Measurements from ENCODE around the gene EFHD2. TPM values are rescaled to one million over a fixed set of nuclear protein-coding genes. Genes with fewer than 3 reads are reported as not detected.

The EFHD2 gene
- total RNA-seq, 1 experiment from 2014 or later = 29.5 TPM

GRCh38 chr1:15445390-15446122 lies 35.9 kb downstream of the EFHD2 start:
- no peak for DNase-seq
- ChIA-PET POLR2A (no interaction called here), CTCF (no interaction called here)
- H3K36me3 Mint-ChIP-seq (ENCODE audit: insufficient read depth, unreplicated experiment) = no peaks in the 10 kb centered on the region
- Histone ChIP-seq H3K4me1 (no peaks in the 10 kb centered on the region), H3K4me3 (ENCODE audit: low read depth, low read length) (no peak overlapping the region), H3K27me3 (replicated peaks; ENCODE audit: control insufficient read depth, insufficient read depth, low read length) (no peaks in the 10 kb centered on the region; the same call in 1 of the 2 replicates), H3K36me3 (ENCODE audit: control insufficient read depth, insufficient read depth, low read length) (no peaks in the 10 kb centered on the region), H3K9me3 (no peaks in the 10 kb centered on the region)
- H3K27ac Mint-ChIP-seq (ENCODE audit: unreplicated experiment) = no peak overlapping the region
- H3K4me3 Mint-ChIP-seq (ENCODE audit: unreplicated experiment) = no peak overlapping the region
- H3K4me1 Mint-ChIP-seq (ENCODE audit: low read depth, unreplicated experiment) = no peaks in the 10 kb centered on the region
- BruUV-seq (replicated peaks) = no TSS peak
- no peak for TF ChIP-seq CTCF (IDR thresholded peaks at IDR 0.05; ENCODE audit: insufficient read depth in 1 of 2, low read depth in 1 of 2, low read length in 1 of 2, severe bottlenecking in 1 of 2, unreplicated experiment in 1 of 2)
- intact Hi-C loops (cut with micrococcal nuclease; ENCODE audit: unreplicated experiment) = no loop called here
- H3K9me3 Mint-ChIP-seq (ENCODE audit: unreplicated experiment) = no peaks in the 10 kb centered on the region
- no peaks in the 10 kb centered on the region for H3K27me3 Mint-ChIP-seq (ENCODE audit: insufficient read depth, unreplicated experiment)

GRCh38 chr1:15446212-15446611 lies 36.5 kb downstream of the EFHD2 start:
- intact Hi-C loops (cut with micrococcal nuclease; ENCODE audit: unreplicated experiment) = no loop called here
- no peak overlapping the region for H3K4me3 ChIP-seq (ENCODE audit: low read depth, low read length)
- no peaks in the 10 kb centered on the region for H3K9me3 ChIP-seq
- H3K4me1 Mint-ChIP-seq (ENCODE audit: low read depth, unreplicated experiment) = no peaks in the 10 kb centered on the region
- H3K27ac Mint-ChIP-seq (ENCODE audit: unreplicated experiment) = no peak overlapping the region
- no peaks in the 10 kb centered on the region for H3K4me1 ChIP-seq
- no peak for DNase-seq
- H3K27me3 Mint-ChIP-seq (ENCODE audit: insufficient read depth, unreplicated experiment) = no peaks in the 10 kb centered on the region
- no peak overlapping the region for H3K4me3 Mint-ChIP-seq (ENCODE audit: unreplicated experiment)
- H3K9me3 Mint-ChIP-seq (ENCODE audit: unreplicated experiment) = no peaks in the 10 kb centered on the region
- no peaks in the 10 kb centered on the region for H3K36me3 ChIP-seq (ENCODE audit: control insufficient read depth, insufficient read depth, low read length)
- ChIA-PET POLR2A (no interaction called here), CTCF (no interaction called here)
- TF ChIP-seq CTCF (IDR thresholded peaks at IDR 0.05; ENCODE audit: insufficient read depth in 1 of 2, low read depth in 1 of 2, low read length in 1 of 2, severe bottlenecking in 1 of 2, unreplicated experiment in 1 of 2) = no peak
- no peaks in the 10 kb centered on the region; the same call in 1 of the 2 replicates for H3K27me3 ChIP-seq (replicated peaks; ENCODE audit: control insufficient read depth, insufficient read depth, low read length)
- no peaks in the 10 kb centered on the region for H3K36me3 Mint-ChIP-seq (ENCODE audit: insufficient read depth, unreplicated experiment)
- BruUV-seq (replicated peaks) = no TSS peak

- H3K4me1 Mint-ChIP-seq (ENCODE audit: low read depth, unreplicated experiment) = no peaks in the 10 kb centered on the region
- POLR2A ChIA-PET = no interaction called here
- no peaks in the 10 kb centered on the region for H3K36me3 ChIP-seq (ENCODE audit: control insufficient read depth, insufficient read depth, low read length)
Measured at GRCh38 chr1:15448877-15449462, 39.3 kb downstream of the EFHD2 start.

More at GRCh38 chr1:15448877-15449462, 39.3 kb downstream of the EFHD2 start:
- Mint-ChIP-seq H3K27ac (ENCODE audit: unreplicated experiment) (no peak overlapping the region), H3K27me3 (ENCODE audit: insufficient read depth, unreplicated experiment) (no peaks in the 10 kb centered on the region), H3K4me3 (ENCODE audit: unreplicated experiment) (no peak overlapping the region), H3K9me3 (ENCODE audit: unreplicated experiment) (no peaks in the 10 kb centered on the region), H3K36me3 (ENCODE audit: insufficient read depth, unreplicated experiment) (no peaks in the 10 kb centered on the region)
- DNase-seq = no peak
- Histone ChIP-seq H3K9me3 (no peaks in the 10 kb centered on the region), H3K27me3 (replicated peaks; ENCODE audit: control insufficient read depth, insufficient read depth, low read length) (no peaks in the 10 kb centered on the region; the same call in 1 of the 2 replicates), H3K4me1 (no peaks in the 10 kb centered on the region), H3K4me3 (ENCODE audit: low read depth, low read length) (no peak overlapping the region)
- BruUV-seq (replicated peaks) = no TSS peak
- TF ChIP-seq CTCF (IDR thresholded peaks at IDR 0.05; ENCODE audit: insufficient read depth in 1 of 2, low read depth in 1 of 2, low read length in 1 of 2, severe bottlenecking in 1 of 2, unreplicated experiment in 1 of 2) = no peak
- CTCF ChIA-PET = no interaction called here
- intact Hi-C loops (cut with micrococcal nuclease; ENCODE audit: unreplicated experiment) = no loop called here

Measured in Caco-2 (cell line).